HepG2 (cell line): ENCODE measurements around the gene ANAPC5. TPM values are rescaled to one million over a fixed set of nuclear protein-coding genes. Genes with fewer than 3 reads are reported as not detected.

ENCODE experiments used
- ATF6 ChIP-seq: sonication (generic); formaldehyde crosslinking; conservative IDR thresholded peaks from 2 replicates; pipeline ENCODE4 v1.4.0; 2020; ENCODE audit warnings: missing genetic modification reagents
- CBFB ChIP-seq: sonication (generic); formaldehyde crosslinking; IDR thresholded peaks from 2 replicates; pipeline ENCODE4 v1.4.0; 2020; ENCODE audit warnings: missing genetic modification reagents
- CREB3 ChIP-seq: sonication (generic); formaldehyde crosslinking; IDR thresholded peaks from 2 replicates; pipeline ENCODE4 v1.5.0; 2020; ENCODE audit warnings: missing genetic modification reagents
- EED ChIP-seq: sonication (generic); formaldehyde crosslinking; IDR thresholded peaks from 2 replicates; pipeline ENCODE4 v1.5.0; 2020; ENCODE audit warnings: mild to moderate bottlenecking, missing genetic modification reagents
- HNF4A ChIP-seq: sonication (generic); formaldehyde crosslinking; IDR thresholded peaks from 2 replicates; pipeline ENCODE4 v1.4.0; 2020; ENCODE audit warnings: missing genetic modification reagents
- JUND ChIP-seq: sonication (generic); formaldehyde crosslinking; IDR thresholded peaks from 2 replicates; pipeline ENCODE4 v1.8.0; 2022; ENCODE audit warnings: mild to moderate bottlenecking, missing genetic modification reagents
- MED8 ChIP-seq: sonication (generic); formaldehyde crosslinking; IDR thresholded peaks from 2 replicates; pipeline ENCODE4 v1.8.1; 2023; ENCODE audit warnings: mild to moderate bottlenecking, missing genetic modification reagents; ENCODE audit not compliant: insufficient replicate concordance
- NBN ChIP-seq: fragments of 450-650 bp; conservative IDR thresholded peaks from 2 replicates; pipeline ENCODE4 v1.6.1; 2017
- NFAT5 ChIP-seq: sonication (generic); formaldehyde crosslinking; IDR thresholded peaks from 2 replicates; pipeline ENCODE4 v1.4.0; 2020; ENCODE audit warnings: missing genetic modification reagents
- PITX1 ChIP-seq: sonication (generic); formaldehyde crosslinking; IDR thresholded peaks from 2 replicates; pipeline ENCODE4 v1.5.1; 2020; ENCODE audit warnings: mild to moderate bottlenecking, missing genetic modification reagents
- ZFP36L1 ChIP-seq: sonication (generic); formaldehyde crosslinking; IDR thresholded peaks from 2 replicates; pipeline ENCODE4 v1.8.0; 2022; ENCODE audit warnings: mild to moderate bottlenecking, missing genetic modification reagents, moderate library complexity
- ZMAT3 ChIP-seq: sonication (generic); formaldehyde crosslinking; conservative IDR thresholded peaks from 2 replicates; pipeline ENCODE4 v1.7.0; 2021; ENCODE audit warnings: missing genetic modification reagents
- ZNF501 ChIP-seq: sonication (generic); formaldehyde crosslinking; IDR thresholded peaks from 2 replicates; pipeline ENCODE4 v1.5.1; 2020; ENCODE audit warnings: mild to moderate bottlenecking, moderate library complexity, missing genetic modification reagents
- ZNF674 ChIP-seq: sonication (generic); formaldehyde crosslinking; IDR thresholded peaks from 2 replicates; pipeline ENCODE4 v1.5.0; 2020; ENCODE audit warnings: low read depth, mild to moderate bottlenecking, missing genetic modification reagents
- polyA plus RNA-seq, 8 experiments: library from polyadenylated mRNA; depleted of rRNA in 3 of 8; stranded (reverse) in 7 of 8; unstranded in 1 of 8; fragments of >200 nt; fragmentation: Illumina TruSeq in 4 of 8; extraction: Trizol in 4 of 8; gene quantifications; 2 replicates each; pipeline versions ENCODE4 v1.2.1 to v1.2.3, GENCODE V29; 2011 to 2016; ENCODE audit warnings: low read depth in 4 of 8, missing spikeins in 1 of 8, mixed read lengths in 1 of 8; ENCODE audit not compliant: insufficient read depth in 1 of 8
- total RNA-seq, 5 experiments: library from RNA; depleted of rRNA; stranded (reverse); fragments of >200 nt; fragmentation: Illumina TruSeq; extraction: Trizol; gene quantifications; 2 replicates each; pipeline ENCODE4 v1.2.3, GENCODE V29; 2016; ENCODE audit warnings: low read depth in 1 of 5
- TF ChIP-seq, protein P1 (sequence below): IDR thresholded peaks from 2 replicates; pipeline ENCODE4 v1.6.1; 2012; ENCODE audit warnings: low read depth, low read length, improper control_type of control experiment
- TF ChIP-seq, protein P2 (sequence below): conservative IDR thresholded peaks from 2 replicates; pipeline ENCODE4 v1.6.1; 2018; ENCODE audit warnings: missing genetic modification reagents
- TF ChIP-seq, protein P3 (sequence below): sonication (generic); formaldehyde crosslinking; IDR thresholded peaks from 2 replicates; pipeline ENCODE4 v1.4.0; 2020; ENCODE audit warnings: missing genetic modification reagents

The ANAPC5 gene
- total and polyA plus RNA-seq, 2 of the 13 experiments (the other 11 are each of a cell fraction or from before 2014, with no cell fraction given), result 146 to 161 TPM

DNA sequence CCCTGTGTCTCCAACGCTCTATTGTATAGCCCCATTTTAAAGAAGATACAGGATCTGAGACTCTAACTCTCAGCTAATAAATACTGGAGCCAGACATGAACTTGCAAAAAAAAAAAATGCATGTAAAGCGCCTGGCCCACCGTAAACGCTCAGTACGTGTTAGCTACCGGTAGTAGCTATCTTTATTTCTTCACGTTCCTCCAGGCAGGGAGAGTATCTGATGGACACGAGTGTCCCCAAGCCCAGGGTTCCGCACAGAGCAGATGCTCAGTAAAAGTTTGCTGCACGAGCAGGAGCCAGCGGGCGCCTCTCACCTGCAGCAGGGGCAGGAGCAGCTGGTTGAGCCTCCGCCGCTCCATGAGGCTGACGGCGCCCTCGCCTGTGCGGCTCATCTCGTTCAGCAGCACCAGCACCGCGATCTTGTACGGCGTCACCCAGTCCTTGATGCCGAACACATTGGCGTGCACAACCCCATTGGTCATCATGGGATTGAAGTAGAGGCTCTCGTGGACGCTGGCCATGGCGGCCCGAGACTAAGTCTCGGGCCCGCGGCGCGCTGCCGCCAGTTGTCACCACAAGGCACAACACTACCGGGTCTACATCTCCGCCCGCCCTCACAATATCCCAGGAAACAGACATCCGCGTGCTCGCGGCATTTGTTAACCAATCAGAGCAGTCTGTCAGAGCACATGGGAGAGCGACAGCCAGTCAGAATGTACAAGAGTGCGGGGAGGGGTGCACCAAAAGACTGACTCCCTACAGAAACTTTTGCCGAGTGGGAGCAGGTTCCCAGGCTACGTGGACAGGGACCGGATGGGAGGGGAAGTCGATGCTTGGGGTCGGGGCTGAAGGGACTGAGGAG, at the start of gene ANAPC5 (continued):
- TF ChIP-seq, protein P1, sequence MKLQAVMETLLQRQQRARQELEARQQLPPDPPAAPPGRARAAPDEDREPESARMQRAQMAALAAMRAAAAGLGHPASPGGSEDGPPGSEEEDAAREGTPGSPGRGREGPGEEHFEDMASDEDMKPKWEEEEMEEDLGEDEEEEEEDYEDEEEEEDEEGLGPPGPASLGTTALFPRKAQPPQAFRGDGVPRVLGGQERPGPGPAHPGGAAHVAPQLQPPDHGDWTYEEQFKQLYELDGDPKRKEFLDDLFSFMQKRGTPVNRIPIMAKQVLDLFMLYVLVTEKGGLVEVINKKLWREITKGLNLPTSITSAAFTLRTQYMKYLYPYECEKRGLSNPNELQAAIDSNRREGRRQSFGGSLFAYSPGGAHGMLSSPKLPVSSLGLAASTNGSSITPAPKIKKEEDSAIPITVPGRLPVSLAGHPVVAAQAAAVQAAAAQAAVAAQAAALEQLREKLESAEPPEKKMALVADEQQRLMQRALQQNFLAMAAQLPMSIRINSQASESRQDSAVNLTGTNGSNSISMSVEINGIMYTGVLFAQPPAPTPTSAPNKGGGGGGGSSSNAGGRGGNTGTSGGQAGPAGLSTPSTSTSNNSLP, result no peak; the same call in 1 of the 2 replicates
- no peak for TF ChIP-seq CREB3
- TF ChIP-seq, protein P2, sequence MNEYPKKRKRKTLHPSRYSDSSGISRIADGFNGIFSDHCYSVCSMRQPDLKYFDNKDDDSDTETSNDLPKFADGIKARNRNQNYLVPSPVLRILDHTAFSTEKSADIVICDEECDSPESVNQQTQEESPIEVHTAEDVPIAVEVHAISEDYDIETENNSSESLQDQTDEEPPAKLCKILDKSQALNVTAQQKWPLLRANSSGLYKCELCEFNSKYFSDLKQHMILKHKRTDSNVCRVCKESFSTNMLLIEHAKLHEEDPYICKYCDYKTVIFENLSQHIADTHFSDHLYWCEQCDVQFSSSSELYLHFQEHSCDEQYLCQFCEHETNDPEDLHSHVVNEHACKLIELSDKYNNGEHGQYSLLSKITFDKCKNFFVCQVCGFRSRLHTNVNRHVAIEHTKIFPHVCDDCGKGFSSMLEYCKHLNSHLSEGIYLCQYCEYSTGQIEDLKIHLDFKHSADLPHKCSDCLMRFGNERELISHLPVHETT (CRISPR knock-in tag), result peak; percentile 91
- peak; percentile 53 for TF ChIP-seq JUND (CRISPR knock-in tag)
- TF ChIP-seq NFAT5 (CRISPR knock-in tag), result 0 out of 2 replicates have a peak, but pooled peaks have one; percentile 25
- peak; percentile 62; the same call in 1 of the 2 replicates for TF ChIP-seq ZFP36L1
- no peak; the same call in 1 of the 2 replicates for TF ChIP-seq ZMAT3 (CRISPR knock-in tag)
- TF ChIP-seq ZNF674 (CRISPR knock-in tag), result no peak
- TF ChIP-seq MED8, result peak; percentile 80
- no peak for TF ChIP-seq EED (CRISPR knock-in tag)
- TF ChIP-seq HNF4A (CRISPR knock-in tag), result peak; percentile 32; the same call in 1 of the 2 replicates
- peak; percentile 85 for TF ChIP-seq PITX1 (CRISPR knock-in tag)
- peak; percentile 83; the same call in 1 of the 2 replicates for TF ChIP-seq CBFB (CRISPR knock-in tag)
- TF ChIP-seq, protein P3, sequence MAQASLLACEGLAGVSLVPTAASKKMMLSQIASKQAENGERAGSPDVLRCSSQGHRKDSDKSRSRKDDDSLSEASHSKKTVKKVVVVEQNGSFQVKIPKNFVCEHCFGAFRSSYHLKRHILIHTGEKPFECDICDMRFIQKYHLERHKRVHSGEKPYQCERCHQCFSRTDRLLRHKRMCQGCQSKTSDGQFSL (CRISPR knock-in tag), result peak; percentile 36; the same call in 1 of the 2 replicates
- no peak for TF ChIP-seq NBN
- no peak for TF ChIP-seq ATF6 (CRISPR knock-in tag)
- peak; percentile 89 for TF ChIP-seq ZNF501 (CRISPR knock-in tag)
